Dedifferentiated amniotic fluid mesenchymal stem cell (primary cell): Measurements from ENCODE around the gene GNA15.
A peak's percentile ranks its signal among the peaks of the same experiment; 100 is the strongest.
"Not testable (repeated sequence)": the region's sequence is repeated elsewhere in the genome, so short reads cannot be mapped to it uniquely, and the experiment has no call there.

ENCODE experiments used
- DNase-seq: peaks from one replicate; pipeline ENCODE4 v3.0.0-alpha.2; 2016; ENCODE audit errors: extremely low spot score

GNA15 gene

DNA sequence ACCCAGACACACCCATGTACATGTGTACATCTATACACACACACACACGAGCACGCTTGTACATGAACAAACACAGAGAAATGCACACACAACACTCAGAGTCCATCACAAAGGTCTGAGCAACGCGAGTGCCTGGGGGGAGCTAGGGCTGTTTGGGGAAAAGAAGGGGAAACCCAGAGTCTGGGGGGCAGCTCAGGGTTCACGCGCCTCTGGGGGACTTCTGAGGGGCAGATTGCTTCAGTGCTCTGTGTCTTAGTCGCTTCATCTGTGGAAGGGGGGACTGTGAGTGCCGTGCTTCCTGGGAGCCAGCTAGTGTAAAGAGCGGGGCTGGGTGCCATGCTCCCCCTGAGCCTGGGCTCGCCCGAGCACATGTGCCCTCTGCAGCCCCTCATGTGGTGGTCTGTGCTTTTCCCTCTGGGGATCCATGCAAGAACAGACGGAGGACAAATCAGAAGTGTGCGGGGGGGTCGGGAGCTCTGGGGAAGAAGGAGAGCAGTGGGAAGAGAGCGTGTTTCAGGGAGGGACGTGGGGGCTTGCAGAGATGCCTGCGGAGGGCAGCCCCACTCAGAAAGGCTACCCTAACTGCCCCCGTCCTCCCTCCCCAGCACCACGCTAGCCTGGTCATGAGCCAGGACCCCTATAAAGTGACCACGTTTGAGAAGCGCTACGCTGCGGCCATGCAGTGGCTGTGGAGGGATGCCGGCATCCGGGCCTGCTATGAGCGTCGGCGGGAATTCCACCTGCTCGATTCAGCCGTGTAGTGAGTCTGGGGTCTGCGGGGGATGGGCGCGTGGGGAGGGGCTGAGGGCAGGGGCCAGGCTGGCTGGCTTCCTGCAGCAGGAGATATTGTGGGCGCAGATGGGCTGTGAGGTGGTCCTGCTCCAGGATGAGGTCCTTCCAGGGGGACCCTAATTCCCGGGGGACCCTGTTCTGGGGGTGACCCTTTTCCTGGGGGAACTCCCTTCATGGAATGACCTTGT lies 14.0 kb downstream of the GNA15 start:
- no peak for DNase-seq

GRCh38 chr19:3150739-3151329 lies 15.0 kb downstream of the GNA15 start:
- no peak for DNase-seq

GRCh38 chr19:3151563-3152418 lies 16.0 kb downstream of the GNA15 start:
- DNase-seq = no peak

DNA sequence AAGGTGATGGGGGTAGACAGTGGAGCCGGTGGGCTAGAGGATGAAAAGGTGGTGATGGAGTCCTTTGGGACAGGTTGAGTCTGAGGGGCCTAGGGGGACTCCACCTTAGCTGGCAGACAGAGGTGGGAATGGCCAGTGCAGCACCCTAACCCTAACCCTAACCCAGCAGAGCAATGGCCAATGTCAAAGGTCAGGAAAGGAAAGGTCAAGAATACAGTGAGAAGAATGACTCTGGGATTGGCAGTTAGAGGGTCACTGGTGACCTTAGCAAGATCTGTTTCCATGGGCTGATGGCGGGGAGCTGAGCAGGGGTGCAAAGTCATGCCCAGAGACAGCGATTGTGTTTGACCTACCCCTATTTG lies 16.6 kb downstream of the GNA15 start:
- DNase-seq = no peak

- no peak for DNase-seq
Measured at GRCh38 chr19:3153286-3154230, 17.7 kb downstream of the GNA15 start.

DNA sequence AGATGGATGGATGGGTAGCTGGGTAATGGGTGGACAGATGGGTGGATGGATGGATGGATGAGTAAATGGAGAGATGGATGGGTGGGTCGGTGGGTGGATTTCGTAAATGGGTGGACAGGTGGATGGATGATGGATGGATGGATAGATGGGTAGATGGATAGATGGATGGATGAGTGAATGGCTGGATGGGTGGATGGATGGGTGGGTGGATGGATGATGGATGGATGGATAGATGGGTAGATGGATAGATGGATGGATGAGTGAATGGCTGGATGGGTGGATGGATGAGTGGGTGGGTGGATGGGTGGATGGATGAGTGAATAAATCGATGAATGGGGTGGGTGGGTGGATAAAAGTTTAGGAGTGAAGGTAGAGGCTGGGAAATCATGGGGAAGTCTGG lies 18.6 kb downstream of the GNA15 start:
- not testable (repeated sequence) for DNase-seq

- peak; percentile 98 for DNase-seq
Measured at GRCh38 chr19:3154957-3155736, 19.3 kb downstream of the GNA15 start.

DNA sequence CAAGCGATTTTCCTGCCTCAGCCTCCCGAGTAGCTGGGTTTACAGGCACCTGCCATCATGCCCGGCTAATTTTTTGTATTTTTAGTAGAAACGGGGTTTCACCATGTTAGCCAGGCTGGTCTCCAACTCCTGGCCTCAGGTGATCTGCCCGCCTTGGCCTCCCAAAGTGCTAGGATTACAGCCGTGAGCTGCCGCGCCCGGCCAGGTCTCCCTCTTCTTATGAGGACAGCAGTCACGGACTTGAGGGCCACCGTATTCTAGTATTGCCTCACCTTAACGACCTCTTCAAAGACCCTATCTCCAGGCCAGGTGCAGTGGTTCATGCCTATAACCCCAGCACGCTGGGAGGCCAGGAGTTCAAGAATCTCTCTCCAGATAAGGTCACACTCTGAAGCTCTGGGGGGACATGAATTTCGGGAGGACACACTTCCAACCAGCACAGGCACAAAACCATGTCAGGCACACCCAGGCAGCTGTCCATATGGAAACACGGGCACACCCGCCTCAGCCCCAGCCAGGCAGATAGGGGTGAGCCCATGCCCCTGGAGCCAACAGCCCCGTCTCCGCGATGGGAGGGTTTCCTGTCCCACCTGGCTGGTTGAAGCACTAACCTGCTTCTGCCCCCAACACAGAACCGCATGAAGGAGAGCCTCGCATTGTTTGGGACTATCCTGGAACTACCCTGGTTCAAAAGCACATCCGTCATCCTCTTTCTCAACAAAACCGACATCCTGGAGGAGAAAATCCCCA lies 21.4 kb downstream of the GNA15 start:
- no peak for DNase-seq

- DNase-seq = no peak
Measured at GRCh38 chr19:3159565-3159964, 23.7 kb downstream of the GNA15 start.

GRCh38 chr19:3160219-3160618 lies 24.4 kb downstream of the GNA15 start:
- DNase-seq = no peak

- DNase-seq = no peak
Measured at GRCh38 chr19:3161453-3161852, 25.6 kb downstream of the GNA15 start.

GRCh38 chr19:3162418-3163229 lies 26.8 kb downstream of the GNA15 start:
- DNase-seq = no peak

DNA sequence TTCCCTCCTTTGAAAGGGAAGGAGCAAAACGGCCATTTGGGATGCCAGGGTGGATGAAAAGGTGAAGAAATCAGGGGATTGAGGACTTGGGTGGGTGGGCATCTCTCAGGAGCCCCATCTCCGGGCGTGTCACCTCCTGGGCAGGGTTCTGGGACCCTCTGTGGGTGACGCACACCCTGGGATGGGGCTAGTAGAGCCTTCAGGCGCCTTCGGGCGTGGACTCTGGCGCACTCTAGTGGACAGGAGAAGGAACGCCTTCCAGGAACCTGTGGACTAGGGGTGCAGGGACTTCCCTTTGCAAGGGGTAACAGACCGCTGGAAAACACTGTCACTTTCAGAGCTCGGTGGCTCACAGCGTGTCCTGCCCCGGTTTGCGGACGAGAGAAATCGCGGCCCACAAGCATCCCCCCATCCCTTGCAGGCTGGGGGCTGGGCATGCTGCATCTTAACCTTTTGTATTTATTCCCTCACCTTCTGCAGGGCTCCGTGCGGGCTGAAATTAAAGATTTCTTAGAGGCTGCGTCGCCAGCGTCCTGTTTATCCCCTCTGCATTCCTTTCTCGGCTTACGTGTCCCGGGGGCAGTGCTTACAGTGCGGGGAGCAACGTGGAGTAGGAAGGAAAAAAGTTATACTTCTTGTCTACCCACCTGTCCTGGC lies 27.5 kb downstream of the GNA15 start:
- DNase-seq = peak; percentile 36

DNA sequence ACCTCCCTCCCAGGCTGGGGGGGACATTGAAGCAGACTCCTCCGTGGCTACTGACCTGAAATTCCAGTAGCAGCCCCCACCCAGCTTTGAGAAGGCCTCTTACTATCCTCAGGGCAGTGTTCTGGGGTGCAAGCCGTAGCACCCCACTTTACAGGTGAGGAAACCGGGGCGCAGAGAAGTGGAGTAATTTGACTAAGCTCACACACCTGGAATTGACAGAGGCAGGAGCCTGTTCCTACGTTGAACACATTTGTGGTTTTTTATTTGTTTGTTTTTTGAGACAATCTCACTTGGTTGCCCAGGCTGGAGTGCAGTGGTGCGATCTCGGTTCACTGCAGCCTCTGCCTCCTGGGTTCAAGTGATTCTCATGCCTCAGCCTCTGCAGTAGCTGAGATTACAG lies 28.1 kb downstream of the GNA15 start:
- DNase-seq = no peak

DNA sequence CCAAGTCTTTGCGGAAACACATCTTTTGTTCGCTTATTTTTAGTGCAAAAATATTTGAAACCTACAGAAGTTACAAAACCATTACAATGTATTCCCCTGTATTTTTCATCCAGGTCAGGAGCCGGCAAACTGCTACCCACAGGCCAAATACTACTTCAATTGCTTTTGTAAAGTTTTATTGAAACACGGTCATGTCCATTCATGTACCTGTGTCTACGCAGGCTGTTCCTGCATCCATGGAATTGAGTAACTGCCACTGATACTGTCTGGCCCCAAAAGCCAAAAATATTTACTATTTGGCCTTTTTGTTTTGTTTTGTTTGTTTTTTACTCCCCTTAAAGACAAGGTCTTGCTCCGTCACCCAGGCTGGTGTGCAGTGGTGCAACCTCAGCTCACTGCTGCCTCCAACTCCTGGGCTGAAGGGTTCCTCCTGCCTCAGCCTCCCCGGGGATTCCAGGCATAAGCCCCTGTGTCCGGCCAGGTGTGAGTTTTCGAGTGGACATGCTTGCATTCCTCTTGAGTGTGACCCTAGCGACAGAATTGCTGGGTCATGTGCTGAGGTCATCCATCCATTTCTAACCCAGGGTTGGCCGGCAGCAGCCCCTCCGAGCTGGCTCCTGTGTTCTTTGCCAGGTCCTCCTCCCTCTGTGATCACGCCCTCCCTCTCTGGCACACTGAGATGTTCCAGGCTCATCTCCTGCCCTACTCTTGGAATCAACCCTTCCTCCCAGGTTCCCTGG lies 31.9 kb downstream of the GNA15 start:
- DNase-seq = no peak

DNA sequence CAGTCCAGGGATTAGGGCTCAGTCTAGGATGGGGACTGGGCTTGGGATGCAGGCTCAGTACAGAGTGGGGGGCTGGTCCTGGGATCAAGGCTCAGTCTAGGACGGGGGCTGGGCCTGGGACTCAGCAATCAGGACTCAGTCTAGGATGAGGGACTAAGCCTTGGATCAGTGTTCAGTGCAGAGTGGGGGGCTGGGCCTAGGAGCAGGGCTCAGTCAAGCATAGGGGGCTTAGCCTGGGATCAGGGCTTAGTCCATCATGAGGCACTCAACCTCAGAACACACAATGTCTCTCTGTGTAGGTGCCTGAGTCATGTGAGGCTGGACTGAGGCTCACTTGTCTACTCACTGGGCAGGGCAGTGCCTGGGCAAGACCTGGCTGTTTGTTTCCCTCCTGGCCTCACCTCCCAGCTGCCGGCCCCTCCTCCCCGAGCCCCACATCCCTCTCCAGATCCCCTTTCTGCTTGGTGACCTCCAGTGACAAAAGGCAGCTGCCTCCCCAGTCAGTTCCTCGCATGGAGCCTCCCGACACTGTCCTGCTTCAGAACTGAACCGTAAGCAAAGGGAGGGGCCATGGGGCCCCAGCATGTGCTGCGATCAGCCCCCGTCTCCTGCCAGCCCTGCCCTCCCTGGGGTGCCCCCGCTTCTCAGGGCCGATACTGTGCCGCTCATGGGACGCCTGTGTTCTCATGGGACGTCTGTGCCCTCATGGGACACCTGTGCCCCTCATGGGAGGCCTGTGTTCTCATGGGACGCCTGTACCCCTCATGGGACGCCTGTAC lies 36.2 kb downstream of the GNA15 start:
- DNase-seq = no peak

- DNase-seq = not testable (repeated sequence)
Measured at GRCh38 chr19:3172673-3173000, 36.8 kb downstream of the GNA15 start.
